SJSA1 (cell line): ENCODE results near the gene SLC25A34. TPM values are rescaled to one million over a fixed set of nuclear protein-coding genes. Genes with fewer than 3 reads are reported as not detected.
A peak's percentile ranks its signal among the peaks of the same experiment; 100 is the strongest.
"Not testable (repeated sequence)": the region's sequence is repeated elsewhere in the genome, so short reads cannot be mapped to it uniquely, and the experiment has no call there.

Experiments used
- DNase-seq, 2 experiments: peaks; one replicate each; pipeline ENCODE4 v3.0.0-alpha.2; 2015 to 2020; ENCODE audit warnings: low spot score in 2 of 2, low read depth in 1 of 2
- H3K27ac ChIP-seq: fragments of 250-450 bp; sonication (Bioruptor Pico); 2 replicates; pipeline ENCODE4 v1.5.1; 2020; ENCODE audit warnings: mild to moderate bottlenecking, moderate library complexity
- H3K27me3 ChIP-seq: fragments of 250-450 bp; sonication (Bioruptor Pico); replicated peaks from 2 replicates; pipeline ENCODE4 v1.5.1; 2020; ENCODE audit warnings: mild to moderate bottlenecking, moderate library complexity
- H3K36me3 ChIP-seq: fragments of 250-450 bp; sonication (Bioruptor Pico); 2 replicates; pipeline ENCODE4 v1.5.1; 2020; ENCODE audit warnings: mild to moderate bottlenecking
- H3K4me1 ChIP-seq: fragments of 250-450 bp; sonication (Bioruptor Pico); replicated peaks from 2 replicates; pipeline ENCODE4 v1.6.1; 2021; ENCODE audit warnings: mild to moderate bottlenecking
- H3K4me3 ChIP-seq: fragments of 250-450 bp; sonication (Bioruptor Pico); 2 replicates; pipeline ENCODE4 v1.5.1; 2020; ENCODE audit warnings: mild to moderate bottlenecking
- H3K9me3 ChIP-seq: fragments of 250-450 bp; sonication (Bioruptor Pico); replicated peaks from 2 replicates; pipeline ENCODE4 v1.5.1; 2020; ENCODE audit warnings: mild to moderate bottlenecking
- total RNA-seq: library from RNA; depleted of rRNA; stranded (reverse); fragments of >200 nt; shearing (Covaris generic); gene quantifications from 2 replicates; pipeline ENCODE4 v1.2.3, GENCODE V29; 2014; rRNA removed

The SLC25A34 gene
- total RNA-seq: 0.22 and 0.92 TPM in 2 replicates

DNA sequence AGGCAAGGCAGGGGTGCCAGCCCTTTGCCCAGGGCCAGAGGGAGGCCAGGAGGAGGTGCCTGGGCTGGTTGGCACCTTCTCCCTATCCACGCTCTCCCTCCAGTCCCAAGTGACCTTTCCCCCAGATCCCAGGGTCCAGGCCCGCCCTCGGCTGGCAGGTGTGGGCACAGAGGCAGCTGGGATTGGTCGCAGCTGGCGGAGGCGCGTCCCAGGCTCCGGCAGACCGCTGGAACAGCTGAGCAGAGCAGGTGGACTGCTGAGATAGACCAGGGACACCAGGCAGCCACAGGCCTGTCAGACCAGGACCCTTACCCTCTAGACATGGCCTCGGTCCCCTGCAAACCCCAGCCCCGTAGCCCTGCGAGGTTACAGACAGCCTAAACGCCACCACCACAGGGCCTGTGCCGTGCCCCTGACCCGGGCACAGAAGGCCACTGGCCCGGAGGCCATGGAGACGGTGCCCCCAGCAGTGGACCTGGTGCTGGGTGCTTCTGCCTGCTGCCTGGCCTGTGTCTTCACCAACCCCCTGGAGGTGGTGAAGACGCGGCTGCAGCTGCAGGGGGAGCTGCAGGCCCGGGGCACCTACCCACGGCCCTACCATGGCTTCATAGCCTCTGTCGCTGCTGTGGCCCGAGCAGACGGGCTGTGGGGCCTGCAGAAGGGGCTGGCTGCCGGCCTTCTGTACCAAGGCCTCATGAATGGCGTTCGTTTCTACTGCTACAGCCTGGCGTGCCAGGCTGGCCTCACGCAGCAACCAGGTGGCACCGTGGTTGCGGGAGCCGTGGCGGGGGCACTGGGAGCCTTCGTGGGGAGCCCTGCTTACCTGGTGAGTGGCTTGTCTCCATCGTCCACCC, at the start of gene SLC25A34:
Gene SLC25A34 (plus strand): TSS at position 221 of the 854 bp plus-strand sequence. CDS start 228 bp downstream, at position 449.
- Histone ChIP-seq H3K36me3 (peaks cover 32% of the 10 kb centered on the region), H3K27ac (no peak within 1 kb of the TSS), H3K27me3 (no peaks in the 10 kb centered on the region), H3K4me3 (no peak within 1 kb of the TSS), H3K4me1 (no peaks in the 10 kb centered on the region), H3K9me3 (no peaks in the 10 kb centered on the region)
- DNase-seq: no peak

DNA sequence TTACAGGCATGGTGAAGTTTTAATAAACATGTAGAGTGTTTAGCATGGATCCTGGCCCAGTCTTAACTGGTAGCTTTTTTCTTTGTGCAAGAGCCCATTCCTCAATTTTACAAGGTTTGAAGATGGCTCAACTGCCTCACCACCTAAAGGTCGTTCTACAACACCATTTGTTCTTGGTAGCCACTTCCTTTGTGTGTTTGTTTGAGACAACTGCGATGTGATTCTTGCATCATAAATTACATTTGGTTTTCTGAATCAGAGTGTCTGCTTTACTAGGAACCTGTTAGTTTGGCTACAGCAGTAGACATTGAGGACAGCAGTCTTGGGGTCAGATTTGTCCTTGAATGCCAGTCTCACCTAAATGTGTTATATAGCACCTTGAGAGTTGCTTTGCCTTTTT, 48.6 kb upstream of the SLC25A34 start:
- H3K9me3 ChIP-seq: no peaks in the 10 kb centered on the region
- no peak for DNase-seq

DNA sequence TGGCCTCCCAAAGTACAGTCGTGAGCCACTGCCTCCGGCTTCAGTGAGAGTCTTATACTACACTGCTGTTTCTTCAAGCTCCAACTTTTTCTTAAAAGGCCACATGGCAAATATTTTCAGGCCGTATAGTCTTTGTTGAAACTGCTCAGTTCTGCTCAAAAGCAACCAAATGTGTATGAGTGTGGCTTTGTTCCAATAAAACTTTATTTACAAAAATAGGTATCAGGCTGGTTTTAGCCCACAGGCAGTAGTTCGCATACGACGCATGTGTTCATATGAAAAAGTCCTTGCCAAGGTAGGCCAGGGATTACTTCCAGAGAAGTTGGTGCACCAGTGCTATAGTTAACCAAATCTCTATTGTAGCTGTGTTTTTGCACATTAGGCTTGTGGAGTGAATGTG, 45.7 kb upstream of the SLC25A34 start:
- no peaks in the 10 kb centered on the region for H3K27me3 ChIP-seq
- no peak overlapping the region for H3K4me3 ChIP-seq
- H3K27ac ChIP-seq: no peak overlapping the region
- no peaks in the 10 kb centered on the region for H3K9me3 ChIP-seq
- peaks cover 8% of the 10 kb centered on the region; the same call in 1 of the 2 replicates for H3K4me1 ChIP-seq
- H3K36me3 ChIP-seq: peaks cover 15% of the 10 kb centered on the region
- DNase-seq: no peak

More for the DNA sequence above, 48.6 kb upstream of the SLC25A34 start:
- Histone ChIP-seq H3K4me3 (no peak overlapping the region), H3K4me1 (peaks cover 12% of the 10 kb centered on the region), H3K36me3 (peaks cover 20% of the 10 kb centered on the region), H3K27me3 (no peaks in the 10 kb centered on the region), H3K27ac (no peak overlapping the region)

DNA sequence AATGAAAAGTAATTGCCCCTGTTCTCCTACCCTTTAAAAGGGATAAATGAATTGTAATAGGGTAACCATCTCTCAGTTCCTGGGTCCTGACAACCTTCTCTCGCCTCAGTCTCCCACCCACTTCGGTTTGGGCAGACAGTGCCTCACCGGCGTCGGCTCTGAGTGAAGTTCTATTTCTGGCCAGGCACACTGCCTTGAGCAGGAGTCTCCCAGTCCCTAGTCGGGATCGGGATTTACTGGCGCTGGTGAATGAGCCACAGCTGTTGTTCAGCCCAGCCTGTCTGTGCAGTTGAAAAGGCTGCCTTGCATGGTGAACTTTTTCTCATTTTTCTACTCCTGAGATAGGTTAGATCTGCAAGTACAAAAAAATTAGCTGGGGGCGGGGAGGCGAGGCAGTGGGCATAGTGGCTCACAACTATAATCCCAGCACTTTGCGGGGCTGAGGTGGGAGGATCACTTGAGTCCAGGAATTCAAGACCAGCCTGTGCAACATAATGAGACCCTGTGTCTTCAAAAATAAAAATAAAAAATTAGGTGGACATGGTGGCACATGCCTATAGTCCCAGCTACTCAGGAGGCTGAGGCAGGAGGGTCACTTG, 44.5 kb upstream of the SLC25A34 start:
- Histone ChIP-seq H3K27me3 (no peaks in the 10 kb centered on the region), H3K4me3 (no peak overlapping the region), H3K4me1 (no peaks in the 10 kb centered on the region), H3K9me3 (no peaks in the 10 kb centered on the region), H3K27ac (no peak overlapping the region), H3K36me3 (peaks cover 15% of the 10 kb centered on the region)
- no peak for DNase-seq

DNA sequence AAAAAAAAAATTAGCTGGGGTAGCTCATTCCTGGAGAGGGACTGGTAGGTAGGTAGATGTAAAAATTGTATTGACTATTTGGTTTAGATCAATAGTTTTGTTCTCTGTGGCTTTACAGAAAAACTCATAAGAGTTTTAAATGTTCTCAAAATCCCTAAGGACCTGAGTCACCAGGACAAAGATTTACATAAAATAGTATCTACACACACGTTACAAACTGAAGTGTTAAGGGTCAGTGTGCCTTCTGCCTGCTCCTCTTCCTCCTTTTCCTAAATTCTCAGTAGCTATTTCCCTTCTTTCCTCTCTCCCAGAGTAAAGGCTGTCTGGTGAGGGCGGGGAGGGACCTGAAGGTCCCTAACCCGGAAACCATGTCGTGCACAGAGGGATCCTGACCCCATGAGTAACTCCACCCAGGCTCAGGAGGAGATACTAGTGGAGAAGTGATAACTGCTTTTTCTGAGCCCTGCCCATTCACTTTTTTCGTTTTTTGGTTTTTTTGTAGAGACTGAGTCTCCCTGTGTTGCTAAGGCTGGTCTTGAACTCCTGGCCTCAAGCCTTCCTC, 43.9 kb upstream of the SLC25A34 start:
- no peak overlapping the region for H3K4me3 ChIP-seq
- no peaks in the 10 kb centered on the region for H3K4me1 ChIP-seq
- no peaks in the 10 kb centered on the region for H3K9me3 ChIP-seq
- no peaks in the 10 kb centered on the region for H3K27me3 ChIP-seq
- peaks cover 20% of the 10 kb centered on the region for H3K36me3 ChIP-seq
- DNase-seq: no peak
- no peak overlapping the region for H3K27ac ChIP-seq

DNA sequence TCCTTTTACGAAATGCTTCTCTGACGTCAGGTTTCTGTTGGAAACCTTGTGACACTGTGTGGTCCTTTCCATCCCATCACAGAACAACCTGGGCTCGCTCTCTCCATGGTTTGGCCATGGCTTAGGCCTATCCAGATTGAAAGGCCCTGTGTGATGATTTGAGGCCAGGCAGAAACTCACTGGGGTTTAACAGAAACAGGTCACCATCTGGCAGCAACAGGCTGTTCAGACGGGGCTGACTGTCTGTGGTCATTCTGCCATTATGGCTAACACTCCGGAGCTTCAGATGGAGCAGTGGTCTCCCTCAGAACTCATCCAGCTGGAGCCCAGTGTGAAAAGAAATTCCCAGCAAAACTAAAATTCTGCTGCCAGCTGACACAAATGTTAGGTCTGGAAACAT, 42.7 kb upstream of the SLC25A34 start:
- Histone ChIP-seq H3K4me3 (no peak overlapping the region), H3K36me3 (peaks cover 10% of the 10 kb centered on the region), H3K27ac (no peak overlapping the region), H3K27me3 (no peaks in the 10 kb centered on the region), H3K4me1 (no peaks in the 10 kb centered on the region), H3K9me3 (no peaks in the 10 kb centered on the region)
- DNase-seq: no peak

DNA sequence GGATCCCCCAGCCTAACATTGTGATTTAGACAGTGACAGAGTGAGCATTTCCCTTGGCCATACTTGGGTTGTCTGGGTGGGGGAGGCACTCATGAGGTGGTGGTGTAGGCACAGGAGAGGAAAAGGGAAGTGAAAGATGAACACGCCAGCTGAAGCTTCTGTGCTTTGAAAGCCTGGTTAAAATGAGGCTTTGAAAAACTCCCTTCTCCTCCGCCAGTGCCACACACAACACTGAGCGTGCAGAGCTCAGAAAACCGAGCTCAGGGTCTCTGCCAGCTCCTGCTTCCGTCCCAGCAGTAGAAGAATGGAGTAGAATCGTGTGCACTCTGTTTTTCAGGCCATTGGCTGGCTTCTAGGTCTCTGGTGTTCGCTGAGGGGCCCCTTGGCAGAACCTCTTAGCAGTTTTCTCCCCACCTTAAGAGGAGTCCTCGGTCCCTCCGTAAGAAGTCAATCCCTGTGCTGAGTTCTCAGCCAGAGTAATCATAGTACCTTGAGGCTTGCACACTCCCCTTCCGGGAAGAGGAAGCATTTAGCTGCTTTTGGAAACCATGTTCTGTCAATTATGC, 39.0 kb upstream of the SLC25A34 start:
- no peaks in the 10 kb centered on the region for H3K9me3 ChIP-seq
- H3K36me3 ChIP-seq: peaks cover 10% of the 10 kb centered on the region
- H3K4me1 ChIP-seq: no peaks in the 10 kb centered on the region
- no peak overlapping the region for H3K4me3 ChIP-seq
- H3K27me3 ChIP-seq: no peaks in the 10 kb centered on the region
- DNase-seq: no peak
- no peak overlapping the region for H3K27ac ChIP-seq

DNA sequence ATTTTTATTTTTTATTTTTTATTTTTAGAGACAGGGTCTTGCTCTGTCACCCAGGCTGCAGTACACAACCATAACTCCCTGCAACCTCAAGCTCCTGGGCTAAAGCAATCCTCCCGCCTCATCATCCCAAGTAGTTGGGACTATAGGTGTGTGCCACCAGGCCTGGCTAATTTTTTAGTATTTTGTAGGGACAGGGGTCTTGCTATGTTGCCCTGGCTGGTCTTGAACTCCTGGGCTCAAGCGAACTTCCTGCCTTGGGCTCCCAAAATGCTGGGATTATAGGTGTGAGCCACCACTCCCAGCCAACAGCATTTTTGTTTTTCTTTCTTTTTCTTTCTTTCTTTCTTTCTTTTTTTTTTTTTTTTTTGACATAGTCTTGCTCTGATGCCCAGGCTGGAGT, 37.9 kb upstream of the SLC25A34 start:
- DNase-seq: no peak
- Histone ChIP-seq H3K36me3 (peaks cover 10% of the 10 kb centered on the region), H3K27me3 (no peaks in the 10 kb centered on the region), H3K27ac (no peak overlapping the region), H3K9me3 (no peaks in the 10 kb centered on the region), H3K4me3 (no peak overlapping the region), H3K4me1 (peaks cover 3% of the 10 kb centered on the region; the same call in 1 of the 2 replicates)

DNA sequence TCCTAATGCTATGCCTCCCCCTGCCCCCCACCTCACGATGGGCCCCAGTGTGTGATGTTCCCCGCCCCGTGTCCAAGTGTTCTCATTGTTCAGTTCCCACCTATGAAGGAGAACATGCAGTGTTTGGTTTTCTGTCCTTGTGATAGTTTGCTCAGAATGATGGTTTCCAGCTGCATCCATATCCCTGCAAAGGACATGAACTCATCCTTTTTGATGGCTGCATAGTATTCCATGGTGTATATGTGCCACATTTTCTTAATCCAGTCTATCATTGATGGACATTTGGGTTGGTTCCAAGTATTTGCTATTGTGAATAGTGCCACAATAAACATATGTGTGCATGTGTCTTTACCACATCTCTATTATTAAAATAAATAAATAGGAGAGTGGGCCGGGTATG, 36.7 kb upstream of the SLC25A34 start:
- H3K9me3 ChIP-seq, H3K27ac ChIP-seq, H3K4me3 ChIP-seq, DNase-seq, H3K27me3 ChIP-seq, H3K4me1 ChIP-seq: not testable (repeated sequence)
- peaks cover 10% of the 10 kb centered on the region for H3K36me3 ChIP-seq

DNA sequence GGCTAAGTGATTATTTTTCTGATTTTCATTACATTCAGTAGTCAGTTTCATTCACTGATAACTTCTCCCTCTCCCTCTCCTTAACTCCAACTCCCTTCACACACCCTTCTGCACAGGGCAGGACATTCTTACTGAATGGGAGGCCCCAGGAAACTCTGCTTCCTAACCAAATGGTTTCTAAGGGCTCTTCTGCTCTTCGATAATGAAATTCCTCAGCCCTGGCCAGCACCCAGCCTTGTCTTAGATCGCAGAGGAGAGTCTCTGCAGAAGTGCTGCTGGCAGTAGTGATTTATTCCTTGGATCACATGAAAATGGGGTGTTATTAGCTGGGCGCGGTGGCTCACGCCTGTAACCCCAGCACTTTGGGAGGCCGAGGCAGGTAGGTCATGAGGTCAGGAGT, 35.5 kb upstream of the SLC25A34 start:
- DNase-seq: no peak
- H3K4me1 ChIP-seq: peaks cover 5% of the 10 kb centered on the region; the same call in 1 of the 2 replicates
- no peaks in the 10 kb centered on the region for H3K27me3 ChIP-seq
- H3K9me3 ChIP-seq: no peaks in the 10 kb centered on the region
- no peak overlapping the region for H3K27ac ChIP-seq
- H3K36me3 ChIP-seq: peaks cover 14% of the 10 kb centered on the region
- no peak overlapping the region for H3K4me3 ChIP-seq

DNA sequence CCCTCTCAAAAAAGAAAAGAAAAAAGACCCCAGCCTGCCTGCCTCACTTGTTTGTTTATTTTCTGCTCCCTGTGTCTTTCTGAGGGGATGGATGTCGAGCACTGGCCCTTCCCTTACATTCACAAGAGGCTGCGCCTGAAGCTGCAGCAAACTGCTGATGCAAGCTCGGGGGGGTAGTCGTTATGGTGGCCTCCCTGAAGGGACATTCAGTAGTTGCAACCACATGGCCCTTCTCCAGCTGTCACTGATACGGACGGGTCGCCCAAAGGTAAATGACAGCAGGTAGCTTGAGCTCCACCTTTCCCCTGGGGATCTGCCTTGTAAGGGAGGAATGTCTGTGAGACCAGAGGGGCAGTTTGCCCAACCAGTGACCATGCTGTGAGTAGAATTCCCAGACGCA, 34.3 kb upstream of the SLC25A34 start:
- DNase-seq: no peak
- H3K4me1 ChIP-seq: peaks cover 5% of the 10 kb centered on the region; the same call in 1 of the 2 replicates
- H3K4me3 ChIP-seq: no peak overlapping the region
- peaks cover 13% of the 10 kb centered on the region for H3K36me3 ChIP-seq
- H3K27ac ChIP-seq: no peak overlapping the region
- H3K27me3 ChIP-seq: no peaks in the 10 kb centered on the region
- H3K9me3 ChIP-seq: no peaks in the 10 kb centered on the region

DNA sequence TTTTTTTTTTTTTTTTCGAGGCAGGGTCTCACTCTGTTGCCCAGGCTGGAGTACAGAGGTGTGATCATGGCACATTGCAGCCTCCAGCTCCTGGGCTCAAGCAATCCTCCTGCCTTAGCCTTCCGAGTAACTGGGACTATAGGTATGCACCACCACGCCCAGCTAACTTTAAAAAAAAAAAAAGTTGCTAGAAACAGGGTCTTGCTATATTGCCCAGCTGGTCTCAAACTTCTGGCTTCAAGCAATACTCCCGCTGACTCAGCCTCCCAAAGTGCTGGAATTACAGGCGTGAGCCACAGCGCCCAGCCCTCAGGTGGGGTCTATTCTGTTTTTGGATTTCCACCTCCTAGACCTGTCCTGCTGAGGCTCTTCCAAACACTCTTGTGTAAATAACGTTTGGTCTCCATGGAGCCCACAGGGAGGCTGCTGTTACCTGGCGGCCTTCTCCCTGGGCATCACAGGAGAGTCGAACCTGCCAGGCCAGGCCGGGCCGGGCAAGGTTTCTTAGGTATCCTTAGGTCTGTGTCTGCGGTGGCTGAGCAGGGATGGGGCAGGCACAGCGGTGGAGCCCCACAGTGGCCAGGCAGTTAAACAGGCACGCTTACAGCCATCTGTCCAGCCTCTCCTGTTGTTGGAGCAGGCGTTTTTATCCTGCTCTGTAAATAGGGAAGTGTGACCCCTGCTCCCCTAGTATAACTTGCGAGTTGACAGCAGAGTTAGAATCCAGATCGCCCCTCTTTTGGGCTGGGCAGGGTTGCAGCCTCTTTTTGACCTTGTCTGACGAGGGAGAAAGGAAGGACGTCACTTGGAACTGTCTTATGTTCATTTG, 33.1 kb upstream of the SLC25A34 start:
- H3K36me3 ChIP-seq: peaks cover 10% of the 10 kb centered on the region
- H3K9me3 ChIP-seq: no peaks in the 10 kb centered on the region
- no peak overlapping the region for H3K27ac ChIP-seq
- no peaks in the 10 kb centered on the region for H3K27me3 ChIP-seq
- no peak overlapping the region for H3K4me3 ChIP-seq
- H3K4me1 ChIP-seq: peaks cover 5% of the 10 kb centered on the region; the same call in 1 of the 2 replicates
- no peak for DNase-seq

DNA sequence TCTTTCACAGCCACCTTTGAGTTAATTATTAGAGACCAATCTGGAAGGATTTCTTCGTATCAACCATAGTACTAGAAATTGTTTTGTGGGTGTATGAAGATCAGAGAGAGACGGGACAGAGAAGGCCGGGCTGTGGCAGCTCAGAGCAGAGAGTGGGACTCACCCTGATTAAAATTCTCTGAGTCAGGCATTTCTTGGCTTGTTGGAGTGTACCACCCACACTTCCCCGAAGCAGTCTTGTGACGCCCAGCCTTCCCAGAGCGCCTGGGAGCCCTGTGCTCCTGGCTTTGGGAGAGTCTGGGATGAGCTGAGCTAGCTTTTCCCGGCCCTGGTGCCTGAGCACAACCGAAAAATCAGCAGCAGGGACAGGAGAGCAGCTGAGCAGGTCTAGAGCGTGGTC, 32.5 kb upstream of the SLC25A34 start:
- Histone ChIP-seq H3K4me3 (no peak overlapping the region), H3K4me1 (peaks cover 5% of the 10 kb centered on the region; the same call in 1 of the 2 replicates), H3K9me3 (no peaks in the 10 kb centered on the region), H3K36me3 (peaks cover 10% of the 10 kb centered on the region), H3K27ac (peak overlapping the region; percentile 4; the same call in 1 of the 2 replicates), H3K27me3 (no peaks in the 10 kb centered on the region)
- DNase-seq: peak in 1 of 2 experiments; percentile 17
